ENCODE measurements around the gene DUSP14.
A peak's percentile ranks its signal among the peaks of the same experiment; 100 is the strongest.
"Not testable (repeated sequence)": the region's sequence is repeated elsewhere in the genome, so short reads cannot be mapped to it uniquely, and the experiment has no call there.

Gene DUSP14

GRCh38 chr17:37483311-37484039 is 6.2 kb upstream of the DUSP14 start:
- no peak for DNase-seq (ENCODE audit: low read depth in 3 of 3, low spot score in 1 of 3)

DNA sequence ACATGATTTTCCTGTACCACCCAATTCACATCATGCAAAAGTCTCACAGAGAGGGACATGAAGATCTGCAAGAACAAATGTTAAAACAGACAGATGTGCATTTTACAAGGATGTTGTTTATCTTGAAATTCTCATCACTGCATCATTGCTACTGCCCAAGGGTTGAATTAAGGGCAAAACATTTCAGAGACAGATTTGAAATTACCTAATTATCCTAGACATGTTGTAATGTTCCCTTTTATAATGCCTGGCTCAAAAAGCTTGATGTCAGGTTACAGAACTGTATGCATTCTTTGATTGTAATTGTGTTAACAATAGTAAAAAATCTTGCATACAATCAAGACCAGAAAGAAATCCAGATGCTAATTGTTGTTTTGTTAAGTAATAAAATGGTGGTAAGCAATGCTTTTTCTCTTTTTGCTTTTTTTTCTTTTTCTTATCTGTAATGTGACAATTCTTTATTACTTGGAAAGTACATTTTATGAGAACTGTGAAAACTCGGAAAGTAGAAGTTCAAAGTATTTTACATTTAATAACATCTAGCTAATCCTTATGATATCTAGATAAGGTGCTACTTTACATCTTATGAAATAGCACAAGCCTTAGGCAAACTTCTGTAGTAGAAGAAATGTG is 3.6 kb upstream of the DUSP14 start:
- DNase-seq (ENCODE audit: low read depth in 3 of 3, low spot score in 1 of 3), result no peak

DNA sequence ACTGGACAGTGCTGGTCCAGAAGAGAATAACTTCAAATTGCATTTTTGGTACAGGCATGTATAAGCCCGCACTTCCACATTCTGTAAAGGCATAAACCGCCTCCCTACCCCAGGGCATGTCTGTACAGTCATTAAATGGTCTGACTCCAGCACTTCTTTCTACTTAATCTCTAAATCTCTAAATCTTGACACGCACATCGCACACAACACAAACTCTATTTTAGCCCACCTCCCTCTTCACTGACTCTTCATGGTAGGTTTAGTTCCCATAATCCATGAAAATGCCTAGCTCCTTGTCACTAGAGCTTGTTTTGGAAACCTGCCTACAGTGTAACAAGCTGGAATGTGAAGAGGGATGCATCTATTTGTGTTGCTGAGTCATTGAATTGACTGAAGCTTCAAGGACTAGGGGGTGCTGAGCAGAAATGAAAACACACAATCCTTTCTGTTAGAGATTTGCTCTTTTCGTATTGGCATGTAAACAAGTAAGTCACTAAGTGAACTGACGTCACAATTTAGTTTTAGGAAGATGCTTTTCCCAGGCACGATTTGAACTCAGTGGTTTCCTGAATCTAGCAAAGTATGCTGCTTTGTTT is 1.6 kb upstream of the DUSP14 start:
- no peak for DNase-seq (ENCODE audit: low read depth in 3 of 3, low spot score in 1 of 3)

- peak; percentile 22 to 42 (median 27) for DNase-seq (ENCODE audit: low read depth in 3 of 3, low spot score in 1 of 3)
Measured at GRCh38 chr17:37488607-37489196, 989 bp upstream of the DUSP14 start.

DNA sequence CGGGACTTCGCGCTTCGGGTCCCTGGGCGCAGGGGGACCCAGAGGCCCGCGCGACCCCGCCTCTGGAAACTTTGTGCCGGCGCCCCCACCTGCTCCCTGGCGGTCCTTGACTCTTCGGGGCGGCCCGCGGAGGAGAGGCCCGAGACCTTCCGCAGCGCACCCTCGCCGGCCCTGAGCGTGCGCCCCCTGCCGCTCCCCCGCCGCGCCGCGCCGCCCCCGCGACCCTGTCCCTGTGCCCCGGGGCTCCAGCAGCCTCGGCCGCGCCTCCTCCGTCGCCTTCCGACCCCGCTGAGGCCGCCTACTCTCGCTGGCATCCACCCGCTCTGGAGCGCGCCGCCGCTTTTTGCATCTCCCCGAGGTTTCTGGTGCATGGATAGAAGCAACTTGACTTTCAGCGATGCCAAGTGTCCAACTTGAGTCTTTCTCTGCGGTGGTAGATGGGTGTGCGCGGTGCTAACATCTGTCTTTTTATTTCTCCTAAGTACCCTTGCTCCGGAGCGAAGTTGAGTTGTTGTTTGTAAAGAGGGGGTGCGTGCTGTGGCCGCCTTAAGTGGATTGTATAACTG is 414 bp downstream of the DUSP14 start:
- peak; percentile 11 to 64 (median 25) for DNase-seq (ENCODE audit: low read depth in 3 of 3, low spot score in 1 of 3)

GRCh38 chr17:37490638-37491614 is 1.2 kb downstream of the DUSP14 start:
- DNase-seq (ENCODE audit: low read depth in 3 of 3, low spot score in 1 of 3), result no peak

DNA sequence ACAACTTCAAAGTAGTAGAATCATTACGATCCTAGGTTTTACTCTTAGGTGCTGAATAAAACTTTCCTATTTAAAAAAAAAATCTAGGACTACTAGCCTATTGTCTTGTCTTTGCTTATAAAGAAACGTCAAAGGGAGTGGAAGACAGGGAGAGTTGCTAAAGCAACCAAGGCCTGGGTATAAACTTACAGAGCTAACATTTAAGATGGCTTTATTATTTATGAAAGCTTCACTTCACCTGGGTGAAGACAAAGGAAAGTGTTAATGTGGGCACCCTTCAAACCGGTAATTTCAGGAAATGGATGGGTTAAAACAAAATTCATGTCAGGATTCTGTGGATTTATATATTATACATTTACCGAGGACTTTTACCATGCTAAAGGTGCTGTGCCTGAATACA is 2.5 kb downstream of the DUSP14 start:
- DNase-seq (ENCODE audit: low read depth in 3 of 3, low spot score in 1 of 3), result no peak

DNA sequence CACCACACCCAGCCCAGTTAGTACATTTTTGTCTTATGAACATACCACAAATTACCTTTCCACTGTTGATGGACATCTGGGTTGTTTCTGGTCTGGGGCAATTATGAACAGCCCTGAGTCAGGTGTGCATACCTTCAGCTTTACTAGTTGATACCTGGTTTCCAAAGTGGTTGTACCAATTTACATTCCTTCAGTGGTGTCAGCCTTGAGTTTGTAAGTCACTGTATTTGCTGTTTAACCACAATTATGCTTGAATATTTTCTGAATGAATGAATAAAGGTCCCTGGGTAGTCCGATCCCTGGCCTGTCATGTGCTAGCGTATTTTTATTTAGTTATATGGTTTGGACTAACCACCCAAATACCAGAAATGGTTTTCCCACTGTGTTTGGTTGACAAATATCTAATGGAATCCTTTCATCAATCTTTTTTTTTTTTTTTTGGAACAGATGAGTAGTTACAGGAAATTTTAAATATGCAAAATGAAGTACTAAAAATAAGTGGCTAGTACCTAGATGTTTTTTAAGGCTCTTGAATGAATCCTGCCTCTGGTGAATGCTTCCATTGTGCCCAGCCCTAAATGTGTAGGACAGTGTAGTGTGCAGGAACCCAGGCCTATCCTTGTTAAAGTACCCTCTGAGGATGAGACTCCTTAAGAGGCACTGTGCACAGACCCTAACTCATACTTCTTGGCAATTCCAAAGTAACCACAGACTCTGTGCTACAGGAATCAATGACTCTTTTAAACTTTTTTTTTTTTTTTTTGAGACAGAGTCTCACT is 3.7 kb downstream of the DUSP14 start:
- DNase-seq (ENCODE audit: low read depth in 3 of 3, low spot score in 1 of 3), result no peak

DNA sequence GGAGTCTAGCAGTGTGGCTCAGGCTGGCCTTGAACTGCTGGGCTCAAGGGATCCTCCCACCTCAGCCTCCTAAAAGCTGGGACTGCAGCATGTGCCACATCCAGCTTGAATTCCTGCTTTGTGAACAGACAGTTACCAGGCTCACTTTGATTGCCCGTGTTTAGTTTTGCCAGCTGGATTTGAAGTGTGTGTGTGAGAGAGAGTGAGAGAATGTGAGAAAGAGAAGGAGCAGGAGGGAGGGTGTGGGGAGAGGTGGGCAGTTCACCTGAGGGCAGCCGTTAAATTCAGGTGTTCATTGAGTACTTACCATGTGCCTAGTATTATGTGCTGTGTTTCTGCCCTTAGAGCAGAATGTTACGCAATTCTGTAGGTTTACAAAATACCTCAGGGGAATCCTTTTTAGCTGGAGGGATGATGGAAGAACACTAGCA is 4.7 kb downstream of the DUSP14 start:
- DNase-seq (ENCODE audit: low read depth in 3 of 3, low spot score in 1 of 3), result no peak

DNA sequence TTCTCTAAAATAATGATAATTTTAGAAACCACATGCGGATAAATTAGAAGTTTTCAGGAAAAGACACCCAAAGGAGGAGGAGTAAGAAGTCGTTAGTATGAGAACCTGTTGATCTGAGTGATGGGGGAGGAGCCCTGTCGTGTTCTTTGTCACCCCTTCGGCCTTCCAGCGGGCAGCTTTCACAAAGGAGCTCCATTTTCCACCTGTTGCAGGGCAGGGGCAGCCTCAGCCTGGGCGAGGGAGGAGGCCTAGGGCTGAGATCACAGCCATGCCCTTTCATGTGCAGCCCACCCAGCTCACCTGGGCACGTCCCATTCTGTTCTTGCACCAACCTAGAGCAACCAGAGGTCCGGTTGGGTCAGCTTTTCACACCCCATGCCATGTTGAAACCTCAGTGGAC is 5.3 kb downstream of the DUSP14 start:
- DNase-seq (ENCODE audit: low read depth in 3 of 3, low spot score in 1 of 3), result no peak

DNA sequence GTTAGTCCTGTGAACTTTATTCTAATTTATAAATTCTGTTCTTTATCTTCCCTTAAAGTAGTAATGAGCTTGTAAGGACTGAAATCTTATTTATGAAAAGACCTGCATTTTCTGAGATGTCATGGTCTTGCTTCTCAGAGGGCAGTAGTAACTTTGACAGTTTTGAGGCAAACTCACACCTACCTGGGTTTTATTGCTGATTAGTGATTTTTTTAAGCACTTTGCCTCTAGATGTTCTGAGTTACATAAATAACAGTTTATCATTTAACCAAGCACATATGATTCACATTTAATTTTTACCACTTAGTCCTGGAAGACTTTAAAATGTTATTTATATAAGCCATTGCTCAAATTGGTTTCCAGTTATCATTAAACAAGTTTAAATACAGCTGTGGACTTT is 10.7 kb downstream of the DUSP14 start:
- DNase-seq (ENCODE audit: low read depth in 3 of 3, low spot score in 1 of 3), result no peak

GRCh38 chr17:37502009-37502936 is 12.6 kb downstream of the DUSP14 start:
- no peak for DNase-seq (ENCODE audit: low read depth in 3 of 3, low spot score in 1 of 3)

GRCh38 chr17:37503148-37503547 is 13.5 kb downstream of the DUSP14 start:
- no peak for DNase-seq (ENCODE audit: low read depth in 3 of 3, low spot score in 1 of 3)

GRCh38 chr17:37505333-37505732 is 15.6 kb downstream of the DUSP14 start:
- no peak for DNase-seq (ENCODE audit: low read depth in 3 of 3, low spot score in 1 of 3)

GRCh38 chr17:37506678-37507077 is 17.0 kb downstream of the DUSP14 start:
- no peak for DNase-seq (ENCODE audit: low read depth in 3 of 3, low spot score in 1 of 3)

GRCh38 chr17:37507111-37507510 is 17.4 kb downstream of the DUSP14 start:
- DNase-seq (ENCODE audit: low read depth in 3 of 3, low spot score in 1 of 3), result no peak

DNA sequence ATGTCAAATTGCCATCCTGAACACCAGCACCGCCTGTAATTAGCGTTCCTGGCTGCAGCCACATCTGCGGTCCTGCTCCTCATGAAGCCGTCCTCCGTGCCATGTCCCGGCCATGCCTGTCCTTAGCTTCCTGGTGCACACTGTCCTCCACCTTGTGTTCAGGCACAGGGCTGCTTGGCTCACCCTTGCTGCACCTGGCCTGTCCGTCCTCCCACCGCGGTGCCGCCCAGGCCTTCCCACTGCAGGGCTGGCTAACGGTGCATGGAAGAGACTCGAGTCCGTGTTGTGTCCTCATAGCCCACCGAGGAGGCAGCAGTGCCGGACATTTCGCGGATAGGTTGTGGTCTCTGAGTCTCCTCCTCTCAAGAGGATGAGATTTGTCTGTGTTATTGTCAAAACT is 20.4 kb downstream of the DUSP14 start:
- DNase-seq (ENCODE audit: low read depth in 3 of 3, low spot score in 1 of 3), result no peak

DNA sequence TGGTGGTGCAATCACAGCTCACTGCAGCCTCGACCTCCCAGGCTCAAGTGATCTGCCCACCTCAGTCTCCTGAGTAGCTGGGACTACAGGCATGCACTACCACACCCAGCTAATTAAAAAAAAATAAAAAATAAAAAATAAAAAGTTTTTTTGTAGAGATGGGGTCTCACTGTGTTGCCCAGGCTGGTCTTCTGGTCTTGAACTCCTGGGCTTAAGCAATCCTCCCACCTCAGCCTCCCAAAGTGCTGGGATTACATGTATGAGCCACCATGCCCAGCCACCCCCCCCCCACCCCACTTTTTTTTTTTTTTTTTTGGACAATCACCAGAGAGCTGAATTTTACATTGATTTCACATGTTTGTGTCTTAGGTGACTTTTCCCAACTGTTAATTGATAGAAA is 22.0 kb downstream of the DUSP14 start:
- not testable (repeated sequence) for DNase-seq (ENCODE audit: low read depth in 3 of 3, low spot score in 1 of 3)

Data from stimulated activated CD4-positive, alpha-beta T cell treated with anti-CD3 and anti-CD28 coated beads, TNF-alpha, amount 100 ng/mL, for 1 hour (primary cell).